Stimulated activated CD4-positive, alpha-beta T cell treated with anti-CD3 and anti-CD28 coated beads, Interleukin-15, amount 100 ng/mL, for 24 hours (primary cell): ENCODE measurements around the gene AGBL1.

Experiments
- DNase-seq: peaks from one replicate; pipeline ENCODE4 v3.0.0-alpha.2; 2020

AGBL1 gene

GRCh38 chr15:86540840-86541467 is 461.3 kb downstream of the AGBL1 start:
- DNase-seq: no peak

- DNase-seq: no peak
These were observed 461.9 kb downstream of the AGBL1 start for GRCh38 chr15:86541540-86541939.

DNA sequence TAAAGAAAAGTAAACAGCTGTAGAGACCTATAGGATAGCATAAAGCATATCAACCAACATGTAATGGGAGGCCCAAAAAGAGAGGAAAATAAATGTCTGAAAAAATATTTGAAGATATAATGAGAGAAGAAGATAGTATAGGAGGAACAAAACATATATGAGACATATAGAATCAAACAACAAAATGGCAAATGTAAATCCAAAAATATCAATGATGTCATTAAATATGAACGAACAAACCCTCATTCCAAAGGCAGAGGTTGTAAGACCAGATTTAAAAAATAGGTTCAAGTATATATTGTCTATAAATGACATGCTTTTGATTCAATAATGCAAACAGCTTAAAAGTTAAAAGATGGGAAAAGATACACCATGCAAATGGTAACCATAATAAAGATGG is 470.4 kb downstream of the AGBL1 start:
- no peak for DNase-seq

DNA sequence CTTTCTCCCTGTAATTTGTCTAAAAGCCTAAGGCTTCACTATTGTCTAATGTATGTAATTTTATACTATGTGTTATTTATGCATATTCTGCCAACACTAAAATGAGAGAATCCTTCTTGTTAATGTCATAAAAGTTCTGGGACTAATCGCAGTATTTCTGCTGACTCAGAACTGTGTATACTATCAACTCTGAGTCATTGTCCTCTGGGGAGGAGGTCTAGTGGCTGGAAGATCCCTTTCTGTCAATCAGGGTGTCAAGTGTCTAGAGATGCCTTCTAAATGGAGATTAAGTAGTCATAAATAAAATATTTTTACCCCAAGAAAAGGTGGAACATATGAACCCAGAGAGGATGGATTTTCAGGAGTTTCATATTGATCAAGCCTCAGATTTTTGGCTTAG is 473.4 kb downstream of the AGBL1 start:
- DNase-seq: no peak

- no peak for DNase-seq
These were observed 475.4 kb downstream of the AGBL1 start for GRCh38 chr15:86555098-86555497.

DNA sequence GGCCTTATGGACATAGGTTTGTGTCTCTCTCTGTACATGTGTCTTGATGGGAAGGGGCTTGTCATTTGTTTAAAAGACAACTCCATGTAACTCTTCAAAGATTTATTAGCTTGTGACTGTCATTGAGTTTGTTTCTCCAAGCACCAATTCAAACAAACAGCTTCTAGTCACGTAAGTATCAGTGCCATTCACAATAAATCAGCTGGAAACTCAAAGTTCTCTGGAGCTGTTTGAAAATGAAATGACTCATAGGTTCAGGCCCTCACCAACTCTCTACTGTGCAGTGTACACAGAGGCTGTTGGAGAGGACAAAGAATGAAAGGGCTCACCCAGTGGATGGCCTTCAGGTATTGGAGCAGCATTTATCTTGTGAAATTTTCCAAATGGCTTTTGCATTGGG is 476.3 kb downstream of the AGBL1 start:
- DNase-seq: no peak

DNA sequence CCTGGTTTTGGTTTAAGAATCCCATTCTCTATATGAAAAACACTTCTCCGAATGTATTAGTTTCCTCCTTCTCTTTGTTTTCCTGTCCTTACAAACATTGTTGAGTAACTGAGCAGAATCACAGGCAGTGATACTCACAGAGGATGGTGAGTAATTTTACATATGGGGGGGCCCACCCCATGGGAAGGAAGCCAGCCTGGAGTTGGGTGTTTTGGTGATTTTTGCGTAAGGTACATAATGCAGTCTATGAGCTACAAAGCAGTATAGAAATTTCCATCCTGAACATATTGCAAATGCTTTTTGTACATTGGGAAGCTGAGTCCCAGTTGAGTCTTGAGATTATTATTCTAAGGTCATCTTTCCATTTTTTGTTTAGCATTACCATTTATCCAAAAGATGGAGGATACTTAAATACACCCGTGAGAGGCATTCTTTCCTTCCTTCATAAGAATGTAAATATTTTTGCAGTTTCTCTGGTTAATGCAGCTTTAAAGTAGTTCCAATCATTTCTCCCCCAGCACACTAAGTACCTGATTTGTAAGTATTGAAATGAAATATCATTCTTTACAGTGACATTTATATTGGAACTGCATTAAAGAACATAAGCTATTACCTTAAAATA is 476.8 kb downstream of the AGBL1 start:
- no peak for DNase-seq

DNA sequence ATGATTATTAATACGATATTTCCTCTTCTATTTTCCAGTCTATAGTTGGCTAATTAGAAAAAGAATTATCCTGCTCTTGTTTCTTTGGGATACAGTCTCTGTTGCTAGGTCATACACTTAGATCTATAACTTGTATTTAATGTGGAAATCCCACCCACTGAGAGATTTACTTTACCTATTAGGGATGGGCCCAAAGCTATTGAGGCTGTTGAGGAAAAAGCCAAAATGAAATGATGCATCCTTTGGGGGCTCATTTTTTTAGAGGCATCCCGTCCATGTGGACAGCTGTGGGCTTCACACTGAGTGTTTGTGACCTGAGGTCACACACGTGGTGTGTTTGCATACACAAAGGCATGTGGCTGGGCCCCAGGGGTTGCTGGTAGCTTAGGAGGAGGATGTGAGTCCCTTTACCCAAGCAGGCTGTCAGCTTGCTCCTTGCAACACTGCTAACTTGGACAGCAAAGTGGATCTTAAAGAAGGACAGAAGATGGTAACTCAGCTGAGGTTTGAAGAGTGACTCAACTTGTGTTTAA is 477.4 kb downstream of the AGBL1 start:
- DNase-seq: no peak

- no peak for DNase-seq
These were observed 478.6 kb downstream of the AGBL1 start for GRCh38 chr15:86558252-86558651.

GRCh38 chr15:86558686-86559085 is 479.0 kb downstream of the AGBL1 start:
- no peak for DNase-seq

- no peak for DNase-seq
These were observed 488.7 kb downstream of the AGBL1 start for GRCh38 chr15:86568378-86568777.

- DNase-seq: no peak
These were observed 491.1 kb downstream of the AGBL1 start for GRCh38 chr15:86570738-86571137.

- DNase-seq: no peak
These were observed 492.2 kb downstream of the AGBL1 start for GRCh38 chr15:86571873-86572272.

DNA sequence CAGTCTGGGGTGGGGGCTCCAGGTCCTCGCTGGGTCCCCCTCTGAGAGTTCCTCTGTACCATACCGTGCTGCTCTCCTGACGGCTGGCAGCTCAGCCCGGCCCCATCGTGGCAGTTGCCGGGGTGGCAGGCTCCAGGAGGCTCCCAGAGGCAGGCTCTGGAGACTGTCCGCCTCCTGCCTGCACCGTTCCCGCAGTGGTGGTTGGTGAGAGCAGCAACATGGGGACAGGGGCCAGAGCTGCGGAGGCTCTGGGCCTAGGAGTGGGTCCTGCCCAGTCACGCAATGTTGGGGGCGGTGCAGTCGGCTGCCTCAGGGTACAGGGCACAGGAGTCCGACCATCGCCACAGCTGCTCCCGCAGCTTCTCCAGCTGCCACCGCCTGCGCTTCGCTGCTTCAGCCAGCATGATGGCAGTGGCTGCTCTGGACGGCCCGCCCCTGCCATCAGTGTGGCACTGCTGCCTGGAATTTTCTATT is 492.7 kb downstream of the AGBL1 start:
- DNase-seq: no peak

DNA sequence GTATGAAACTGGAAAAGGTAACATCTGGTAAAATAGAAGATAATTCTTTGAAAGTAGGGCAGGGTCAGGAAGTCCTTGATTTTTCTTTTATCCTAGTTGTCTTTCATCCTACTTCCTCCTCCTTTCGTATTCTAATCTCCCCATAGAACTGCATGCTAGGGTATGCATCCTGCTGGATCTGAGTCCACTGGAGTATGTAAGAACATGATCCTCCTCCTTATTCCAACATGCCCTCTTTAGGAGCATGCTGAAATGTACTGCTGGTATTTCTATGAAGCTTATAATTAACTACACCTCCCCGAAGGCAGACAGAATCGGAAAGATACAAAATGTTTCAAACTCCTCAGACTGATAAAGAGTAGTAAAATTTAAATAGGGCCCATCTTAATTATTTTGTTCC is 493.8 kb downstream of the AGBL1 start:
- no peak for DNase-seq

- DNase-seq: no peak
These were observed 508.7 kb downstream of the AGBL1 start for GRCh38 chr15:86588413-86588812.

GRCh38 chr15:86590461-86590860 is 510.8 kb downstream of the AGBL1 start:
- no peak for DNase-seq

GRCh38 chr15:86591158-86591557 is 511.5 kb downstream of the AGBL1 start:
- DNase-seq: no peak

- no peak for DNase-seq
These were observed 512.5 kb downstream of the AGBL1 start for GRCh38 chr15:86591994-86592735.

DNA sequence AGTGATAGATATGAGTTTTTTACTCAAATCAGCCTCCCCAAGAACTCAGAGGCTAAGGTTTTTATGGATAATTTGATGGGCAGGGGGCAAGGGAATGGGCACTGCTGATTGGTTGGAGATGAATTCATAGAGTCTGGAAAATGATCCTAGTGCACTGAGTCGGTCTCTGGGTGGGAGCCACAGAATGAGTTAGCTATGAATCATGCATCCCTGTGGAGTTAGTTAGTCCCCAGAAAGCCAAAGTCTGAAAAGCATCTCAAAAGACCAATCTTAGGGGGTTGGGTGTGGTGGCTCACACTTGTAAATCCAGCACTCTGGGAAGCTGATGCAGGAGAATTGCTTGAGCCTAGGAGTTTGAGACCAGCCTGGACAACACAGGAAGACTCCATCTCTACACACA is 516.1 kb downstream of the AGBL1 start:
- no peak for DNase-seq

DNA sequence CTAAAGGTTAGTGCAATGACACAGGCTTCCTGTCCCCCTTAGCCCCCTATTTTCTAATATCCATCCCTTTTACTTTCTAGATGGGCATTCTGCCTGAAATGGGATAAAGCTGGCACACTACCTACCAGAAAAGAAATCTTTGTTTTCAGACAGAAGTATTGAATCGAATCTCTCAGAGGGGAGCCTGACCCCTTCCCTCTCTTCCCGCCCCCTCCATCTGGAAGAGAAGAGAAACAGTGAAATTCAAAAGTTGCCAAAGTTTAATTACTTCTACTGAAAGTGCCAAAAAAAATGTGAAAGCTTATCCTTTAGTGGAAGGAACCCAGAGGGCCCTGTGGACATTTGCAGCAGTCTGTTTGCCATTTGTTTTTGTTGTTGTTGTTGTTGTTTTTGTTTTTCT is 523.8 kb downstream of the AGBL1 start:
- no peak for DNase-seq

DNA sequence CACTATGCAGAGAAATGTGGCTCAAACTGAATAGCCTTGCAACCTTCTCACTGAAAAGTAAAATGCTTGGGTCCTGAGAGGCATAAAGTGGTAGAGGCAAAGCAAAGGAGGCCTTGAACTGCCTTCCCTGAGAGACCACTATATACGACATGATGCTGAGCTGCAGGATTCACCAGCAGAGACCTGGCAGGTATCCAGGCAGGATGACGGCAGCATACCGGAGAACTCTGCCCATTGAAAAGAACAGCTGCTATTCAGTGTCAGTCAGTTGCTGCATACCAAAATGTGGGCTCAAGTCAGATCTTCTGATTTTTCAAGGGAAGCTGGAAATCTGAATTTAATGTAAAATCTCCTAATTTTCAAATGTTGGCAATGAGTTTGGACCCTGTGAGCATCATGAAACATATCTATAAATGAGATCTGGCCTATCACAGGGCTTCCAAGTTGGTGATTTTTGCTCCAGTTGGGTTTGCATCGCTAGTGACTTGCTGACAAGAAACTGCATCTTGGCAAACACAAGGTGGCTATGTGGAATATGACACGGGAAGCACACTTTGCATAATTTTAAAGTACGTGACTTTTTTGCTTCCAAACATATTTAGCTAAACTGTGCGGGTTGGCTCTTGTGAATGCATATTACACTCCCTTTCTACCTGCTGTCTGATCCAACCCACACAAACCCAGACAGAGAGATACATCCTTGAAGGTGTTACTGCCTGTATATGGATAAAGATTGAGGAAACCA is 529.0 kb downstream of the AGBL1 start:
- DNase-seq: no peak

DNA sequence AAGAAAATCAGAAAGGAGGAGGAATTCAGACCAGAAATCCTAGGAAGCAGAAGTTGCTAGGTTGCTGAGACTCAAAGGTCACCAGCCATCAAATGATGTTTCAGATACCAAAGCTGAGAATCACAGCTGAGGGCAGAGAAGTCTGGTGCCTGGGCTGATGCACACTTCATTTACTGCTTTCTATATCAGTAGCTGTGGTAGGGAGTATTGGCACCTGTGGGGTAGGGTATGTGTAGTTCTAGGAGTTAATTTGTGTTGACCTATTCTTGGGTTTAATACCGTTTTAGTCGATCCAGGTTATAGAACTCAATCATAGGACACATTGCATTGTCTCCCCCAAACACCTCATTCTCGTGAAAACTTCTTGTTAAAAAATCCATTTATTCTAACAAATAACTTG is 529.6 kb downstream of the AGBL1 start:
- DNase-seq: no peak
